ENCODE measurements around the gene CLIC1. TPM values are rescaled to one million over a fixed set of nuclear protein-coding genes. Genes with fewer than 3 reads are reported as not detected.

CLIC1 gene
- total RNA-seq, 1 experiment from 2014 or later, result 432 TPM

DNA sequence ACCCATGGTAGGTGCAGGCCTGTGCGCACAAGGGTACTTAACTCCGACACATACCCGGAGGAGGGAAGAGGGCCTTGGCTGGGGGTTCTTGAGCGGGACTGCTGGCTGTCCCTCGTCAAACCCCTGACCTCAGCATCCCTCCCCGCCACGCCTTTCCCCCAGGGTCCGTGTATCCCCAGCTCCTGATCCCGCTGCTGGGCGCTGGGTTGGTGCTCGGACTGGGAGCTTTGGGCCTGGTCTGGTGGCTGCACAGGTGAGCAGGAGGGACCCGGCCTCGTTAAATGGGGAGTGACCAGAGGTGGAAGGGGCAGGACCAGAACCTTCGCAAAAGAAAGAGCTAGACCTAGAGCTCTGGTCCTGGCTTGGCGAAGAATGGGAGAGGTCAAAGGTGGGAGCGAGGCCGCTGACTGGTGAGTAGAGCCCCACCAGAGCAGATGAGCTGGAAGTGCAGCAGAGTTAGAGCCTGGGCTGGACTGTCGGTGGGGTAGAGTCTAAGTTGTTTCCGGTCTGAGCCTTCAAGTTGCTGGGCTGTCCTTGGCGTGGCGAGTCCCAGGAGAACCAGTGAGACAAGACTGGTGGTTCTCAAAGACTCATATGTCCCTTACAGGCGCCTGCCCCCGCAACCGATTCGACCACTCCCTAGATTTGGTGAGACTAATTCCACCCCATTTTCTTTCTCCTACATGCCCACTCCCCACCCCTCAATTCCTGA lies 12.2 kb downstream of the CLIC1 start:
- Histone ChIP-seq H3K27ac (ENCODE audit: low read depth, low read length) (no peak overlapping the region), H3K27me3 (ENCODE audit: insufficient read depth, low read length) (no peaks in the 10 kb centered on the region), H3K79me2 (ENCODE audit: insufficient read depth, low read length) (no peaks in the 10 kb centered on the region), H3K4me1 (ENCODE audit: control insufficient read depth in 1 of 2, insufficient read depth in 2 of 2, low read length in 2 of 2) (peaks cover 10 to 27% of the 10 kb centered on the region in 2 experiments), H2AFZ (ENCODE audit: low read depth, low read length, poor library complexity, severe bottlenecking) (no peak overlapping the region), H3K9ac (ENCODE audit: low read length) (no peak overlapping the region), H4K20me1 (ENCODE audit: insufficient read depth) (no peaks in the 10 kb centered on the region), H3K9me2 (ENCODE audit: insufficient read depth) (no peaks in the 10 kb centered on the region), H3K36me3 (ENCODE audit: control insufficient read depth in 1 of 2, insufficient read depth in 2 of 2, low read length in 2 of 2) (0 out of 4 replicates have a peak, but pooled peaks cover 0 to 3% of the 10 kb centered on the region in 2 experiments), H3K4me2 (ENCODE audit: low read length) (no peak overlapping the region), H3K9me3 (ENCODE audit: control insufficient read depth in 1 of 2, insufficient read depth in 1 of 2, low read depth in 1 of 2, low read length in 2 of 2) (no peaks in the 10 kb centered on the region), H3K4me3 (replicated peaks in 1 of 2; ENCODE audit: low read depth in 1 of 2, low read length in 2 of 2) (no peak overlapping the region)
- ChIA-PET RAD21 (ENCODE audit: low non-redundant PET in 1 of 2, low total read pairs in 2 of 2, uncharacterized antibody in 2 of 2, unreplicated experiment in 2 of 2) (no interaction called here), CTCF (no interaction called here), POLR2A (no interaction called here)
- ATAC-seq, result no peak
- no peak for DNase-seq (ENCODE audit: low read depth, low spot score)
- BruUV-seq (replicated peaks), result no TSS peak
- intact Hi-C loops (cut with micrococcal nuclease), result no loop called here
- TF ChIP-seq JUND (IDR thresholded peaks at IDR 0.05), result no peak
- no peak for TF ChIP-seq SIN3A (IDR thresholded peaks at IDR 0.05; ENCODE audit: low read depth)

DNA sequence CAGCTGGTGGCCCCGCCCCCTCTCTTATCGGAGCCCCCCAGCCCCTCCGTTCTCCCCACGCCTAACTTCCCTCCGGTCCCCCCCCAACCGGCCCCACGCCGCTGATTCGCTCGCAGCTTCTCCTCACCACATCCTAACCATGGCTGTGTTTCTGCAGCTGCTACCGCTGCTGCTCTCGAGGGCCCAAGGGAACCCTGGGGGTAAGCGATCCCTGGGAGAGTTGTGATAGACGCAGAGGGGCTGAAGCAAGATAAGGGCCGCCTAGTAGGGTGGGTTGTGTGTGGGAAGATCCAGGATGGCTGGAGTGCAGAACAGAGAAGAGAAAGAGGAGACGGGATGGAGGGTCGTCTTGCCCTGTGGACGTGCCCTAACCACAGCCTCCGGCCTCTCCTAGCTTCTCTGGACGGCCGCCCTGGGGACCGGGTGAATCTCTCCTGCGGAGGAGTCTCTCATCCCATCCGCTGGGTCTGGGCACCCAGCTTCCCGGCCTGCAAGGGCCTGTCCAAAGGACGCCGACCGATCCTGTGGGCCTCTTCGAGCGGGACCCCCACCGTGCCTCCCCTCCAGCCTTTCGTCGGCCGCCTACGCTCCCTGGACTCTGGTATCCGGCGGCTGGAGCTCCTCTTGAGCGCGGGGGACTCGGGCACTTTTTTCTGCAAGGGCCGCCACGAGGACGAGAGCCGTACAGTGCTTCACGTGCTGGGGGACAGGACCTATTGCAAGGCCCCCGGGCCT lies 12.9 kb downstream of the CLIC1 start, which contains the start of gene MPIG6B:
MPIG6B (plus strand) TSS at position 129 of the 735 bp plus-strand sequence; CDS start at position 140, 11 bp downstream.
- intact Hi-C loops (cut with micrococcal nuclease), result no loop called here
- ChIA-PET RAD21 (ENCODE audit: low non-redundant PET in 1 of 2, low total read pairs in 2 of 2, uncharacterized antibody in 2 of 2, unreplicated experiment in 2 of 2) (no interaction called here), POLR2A (no interaction called here), CTCF (no interaction called here)
- no peak within 1 kb of the TSS for H3K27ac ChIP-seq (ENCODE audit: low read depth, low read length)
- no peak within 1 kb of the TSS for H3K9ac ChIP-seq (ENCODE audit: low read length)
- ATAC-seq, result no peak
- no peaks in the 10 kb centered on the region for H4K20me1 ChIP-seq (ENCODE audit: insufficient read depth)
- DNase-seq (ENCODE audit: low read depth, low spot score), result no peak
- no peaks in the 10 kb centered on the region for H3K9me2 ChIP-seq (ENCODE audit: insufficient read depth)
- TF ChIP-seq, protein P1, sequence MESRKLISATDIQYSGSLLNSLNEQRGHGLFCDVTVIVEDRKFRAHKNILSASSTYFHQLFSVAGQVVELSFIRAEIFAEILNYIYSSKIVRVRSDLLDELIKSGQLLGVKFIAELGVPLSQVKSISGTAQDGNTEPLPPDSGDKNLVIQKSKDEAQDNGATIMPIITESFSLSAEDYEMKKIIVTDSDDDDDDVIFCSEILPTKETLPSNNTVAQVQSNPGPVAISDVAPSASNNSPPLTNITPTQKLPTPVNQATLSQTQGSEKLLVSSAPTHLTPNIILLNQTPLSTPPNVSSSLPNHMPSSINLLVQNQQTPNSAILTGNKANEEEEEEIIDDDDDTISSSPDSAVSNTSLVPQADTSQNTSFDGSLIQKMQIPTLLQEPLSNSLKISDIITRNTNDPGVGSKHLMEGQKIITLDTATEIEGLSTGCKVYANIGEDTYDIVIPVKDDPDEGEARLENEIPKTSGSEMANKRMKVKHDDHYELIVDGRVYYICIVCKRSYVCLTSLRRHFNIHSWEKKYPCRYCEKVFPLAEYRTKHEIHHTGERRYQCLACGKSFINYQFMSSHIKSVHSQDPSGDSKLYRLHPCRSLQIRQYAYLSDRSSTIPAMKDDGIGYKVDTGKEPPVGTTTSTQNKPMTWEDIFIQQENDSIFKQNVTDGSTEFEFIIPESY (IDR thresholded peaks at IDR 0.05; ENCODE audit: extremely low read depth, insufficient replicate concordance, low read length), result no peak
- TF ChIP-seq FOSL1 (IDR thresholded peaks at IDR 0.05; ENCODE audit: low read depth), result no peak
- TF ChIP-seq ZFX (IDR thresholded peaks at IDR 0.05), result no peak
- TF ChIP-seq, protein P2, sequence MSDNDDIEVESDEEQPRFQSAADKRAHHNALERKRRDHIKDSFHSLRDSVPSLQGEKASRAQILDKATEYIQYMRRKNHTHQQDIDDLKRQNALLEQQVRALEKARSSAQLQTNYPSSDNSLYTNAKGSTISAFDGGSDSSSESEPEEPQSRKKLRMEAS (IDR thresholded peaks at IDR 0.05), result no peak
- TF ChIP-seq, protein P3, sequence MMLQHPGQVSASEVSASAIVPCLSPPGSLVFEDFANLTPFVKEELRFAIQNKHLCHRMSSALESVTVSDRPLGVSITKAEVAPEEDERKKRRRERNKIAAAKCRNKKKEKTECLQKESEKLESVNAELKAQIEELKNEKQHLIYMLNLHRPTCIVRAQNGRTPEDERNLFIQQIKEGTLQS (IDR thresholded peaks at IDR 0.05), result no peak
- no peaks in the 10 kb centered on the region for H3K79me2 ChIP-seq (ENCODE audit: insufficient read depth, low read length)
- no TSS peak for BruUV-seq (replicated peaks)
- H3K4me2 ChIP-seq (ENCODE audit: low read length), result no peak within 1 kb of the TSS
- H3K4me3 ChIP-seq (replicated peaks in 1 of 2; ENCODE audit: low read depth in 1 of 2, low read length in 2 of 2), result no peak within 1 kb of the TSS
- H3K27me3 ChIP-seq (ENCODE audit: insufficient read depth, low read length), result no peaks in the 10 kb centered on the region
- no peak within 1 kb of the TSS for H2AFZ ChIP-seq (ENCODE audit: low read depth, low read length, poor library complexity, severe bottlenecking)
- peaks cover 15 to 29% of the 10 kb centered on the region in 2 experiments for H3K4me1 ChIP-seq (ENCODE audit: control insufficient read depth in 1 of 2, insufficient read depth in 2 of 2, low read length in 2 of 2)
- no peaks in the 10 kb centered on the region for H3K9me3 ChIP-seq (ENCODE audit: control insufficient read depth in 1 of 2, insufficient read depth in 1 of 2, low read depth in 1 of 2, low read length in 2 of 2)
- 0 out of 4 replicates have a peak, but pooled peaks cover 0 to 3% of the 10 kb centered on the region in 2 experiments for H3K36me3 ChIP-seq (ENCODE audit: control insufficient read depth in 1 of 2, insufficient read depth in 2 of 2, low read length in 2 of 2)

All from HCT116 (cell line).